GM23248 (cell line): ENCODE results near the gene KAZN. TPM values are rescaled to one million over a fixed set of nuclear protein-coding genes. Genes with fewer than 3 reads are reported as not detected.

Source experiments
- DNase-seq: peaks from one replicate; pipeline ENCODE4 v3.0.0-alpha.2; 2015
- H2AFZ ChIP-seq: fragments of 200-600 bp; sonication (generic); 2 replicates; pipeline ENCODE4 v1.6.1; 2016; ENCODE audit warnings: antibody characterized with exemption
- H3F3A ChIP-seq: fragments of 200-600 bp; sonication (generic); 2 replicates; pipeline ENCODE4 v1.6.1; 2016; ENCODE audit warnings: mild to moderate bottlenecking, antibody characterized with exemption, mixed run types; ENCODE audit not compliant: insufficient read depth
- H3K27ac ChIP-seq: fragments of 200-600 bp; sonication (generic); 2 replicates; pipeline ENCODE4 v1.5.1; 2016; ENCODE audit warnings: mild to moderate bottlenecking
- H3K27me3 ChIP-seq: fragments of 200-600 bp; sonication (generic); replicated peaks from 2 replicates; pipeline ENCODE4 v1.6.1; 2016; ENCODE audit warnings: mild to moderate bottlenecking; ENCODE audit not compliant: insufficient read depth
- H3K36me3 ChIP-seq: fragments of 200-600 bp; sonication (generic); 2 replicates; pipeline ENCODE4 v1.6.1; 2016; ENCODE audit warnings: low read depth, mild to moderate bottlenecking
- H3K4me1 ChIP-seq: fragments of 200-600 bp; sonication (generic); 2 replicates; pipeline ENCODE4 v1.6.1; 2016; ENCODE audit warnings: mild to moderate bottlenecking; ENCODE audit not compliant: insufficient read depth
- H3K4me2 ChIP-seq: fragments of 200-600 bp; sonication (generic); one replicate; pipeline ENCODE4 v1.6.1; 2016; ENCODE audit warnings: mild to moderate bottlenecking; ENCODE audit not compliant: unreplicated experiment
- H3K4me3 ChIP-seq: fragments of 200-600 bp; sonication (generic); 2 replicates; pipeline ENCODE4 v1.5.1; 2016; ENCODE audit warnings: mild to moderate bottlenecking
- H3K79me2 ChIP-seq: fragments of 200-600 bp; sonication (generic); 2 replicates; pipeline ENCODE4 v1.6.1; 2016; ENCODE audit warnings: mild to moderate bottlenecking; ENCODE audit not compliant: insufficient read depth
- H3K9ac ChIP-seq: fragments of 200-600 bp; sonication (generic); 2 replicates; pipeline ENCODE4 v1.6.1; 2016; ENCODE audit warnings: mild to moderate bottlenecking
- H3K9me2 ChIP-seq: fragments of 200-600 bp; sonication (generic); 2 replicates; pipeline ENCODE4 v1.6.1; 2016; ENCODE audit warnings: mixed run types, mild to moderate bottlenecking, moderate library complexity; ENCODE audit not compliant: insufficient read depth
- H3K9me3 ChIP-seq: fragments of 200-600 bp; sonication (generic); one replicate; pipeline ENCODE4 v1.6.1; 2017; ENCODE audit warnings: low read depth
- H4K20me1 ChIP-seq: fragments of 200-600 bp; sonication (generic); 2 replicates; pipeline ENCODE4 v1.6.0; 2016; ENCODE audit not compliant: insufficient read depth
- EZH2 ChIP-seq: fragments of 200-600 bp; sonication (generic); IDR thresholded peaks from 2 replicates; pipeline ENCODE4 v1.6.1; 2018; ENCODE audit warnings: antibody characterized with exemption, mild to moderate bottlenecking; ENCODE audit not compliant: insufficient read depth, poor library complexity, severe bottlenecking
- EZH2phosphoT487 ChIP-seq: fragments of 200-600 bp; sonication (generic); IDR thresholded peaks from 2 replicates; pipeline ENCODE4 v1.6.1; 2018; ENCODE audit warnings: antibody characterized with exemption, moderate library complexity, mild to moderate bottlenecking, low read depth; ENCODE audit not compliant: insufficient read depth
- WGBS, 2 experiments: methylation state at CpG; one replicate each; pipeline ENCODE4 v1.1.6; 2015 to 2017; ENCODE audit warnings: low lambda C conversion rate in 2 of 2, low coverage in 1 of 2; ENCODE audit errors: missing lambda C conversion rate in 2 of 2; 5-methylcytosine and 5-hydroxymethylcytosine counted together
- in situ Hi-C: fragments of 300-500 bp; cut with MboI; formaldehyde crosslinking; loops from 2 replicates; pipeline ENCODE4 v1.15.0; 2020
- polyA plus RNA-seq: library from polyadenylated mRNA; unstranded; fragments of >200 nt; fragmentation: Nextera tagmentation; extraction: Ambion mirVana; gene quantifications from 2 replicates; pipeline ENCODE4 v1.2.1, GENCODE V29; 2016
- total RNA-seq: library from RNA; depleted of rRNA; stranded (reverse); fragments of >200 nt; shearing (Covaris generic); gene quantifications from 2 replicates; pipeline ENCODE4 v1.2.3, GENCODE V29; 2014

KAZN gene
- total and polyA plus RNA-seq, 2 experiments from 2014 or later = 4.9 to 7.2 TPM

- Histone ChIP-seq H3K79me2 (no peaks in the 10 kb centered on the region), H4K20me1 (no peaks in the 10 kb centered on the region), H3K9me2 (no peaks in the 10 kb centered on the region), H3K9me3 (no peaks in the 10 kb centered on the region), H3K9ac (no peak overlapping the region), H3K27me3 (peaks cover 17% of the 10 kb centered on the region), H2AFZ (no peak overlapping the region), H3K27ac (no peak overlapping the region), H3K36me3 (no peaks in the 10 kb centered on the region), H3K4me3 (no peak overlapping the region), H3K4me2 (no peak overlapping the region), H3K4me1 (no peaks in the 10 kb centered on the region), H3F3A (no peaks in the 10 kb centered on the region)
- TF ChIP-seq EZH2phosphoT487 (no peak), EZH2 (no peak)
- WGBS, 2 experiments = 66 to 70% methylated on average over 10 of the region's 10 CpGs
- DNase-seq = no peak
- in situ Hi-C loops = no loop called here
These were observed 32.9 kb downstream of the KAZN start for GRCh38 chr1:14631421-14631820.

GRCh38 chr1:14634486-14634885 lies 36.0 kb downstream of the KAZN start:
- Histone ChIP-seq H3K9ac (no peak overlapping the region), H3K79me2 (no peaks in the 10 kb centered on the region), H3F3A (no peaks in the 10 kb centered on the region), H3K9me3 (no peaks in the 10 kb centered on the region), H2AFZ (no peak overlapping the region), H3K4me1 (no peaks in the 10 kb centered on the region), H3K27me3 (peaks cover 22% of the 10 kb centered on the region), H3K36me3 (no peaks in the 10 kb centered on the region), H3K4me2 (no peak overlapping the region), H3K9me2 (no peaks in the 10 kb centered on the region), H3K27ac (no peak overlapping the region), H4K20me1 (no peaks in the 10 kb centered on the region), H3K4me3 (no peak overlapping the region)
- 53 to 65% methylated on average over 5 of the region's 5 CpGs for WGBS, 2 experiments
- TF ChIP-seq EZH2phosphoT487 = no peak
- TF ChIP-seq EZH2 = no peak
- in situ Hi-C loops = no loop called here
- DNase-seq = no peak

- H3K9ac ChIP-seq = no peak overlapping the region
- TF ChIP-seq EZH2 (no peak), EZH2phosphoT487 (no peak)
- DNase-seq = no peak
- no peaks in the 10 kb centered on the region for H4K20me1 ChIP-seq
- H3K9me3 ChIP-seq = no peaks in the 10 kb centered on the region
- H3K36me3 ChIP-seq = no peaks in the 10 kb centered on the region
- H3K4me2 ChIP-seq = no peak overlapping the region
- H3K27me3 ChIP-seq = peaks cover 22% of the 10 kb centered on the region
- H2AFZ ChIP-seq = no peak overlapping the region
- no peaks in the 10 kb centered on the region for H3K79me2 ChIP-seq
- no peaks in the 10 kb centered on the region for H3K9me2 ChIP-seq
- 79% methylated on average over 9 of the region's 9 CpGs for WGBS, 2 experiments
- H3K4me1 ChIP-seq = no peaks in the 10 kb centered on the region
- no peak overlapping the region for H3K27ac ChIP-seq
- H3K4me3 ChIP-seq = no peak overlapping the region
- in situ Hi-C loops = no loop called here
- H3F3A ChIP-seq = no peaks in the 10 kb centered on the region
These were observed 36.9 kb downstream of the KAZN start for GRCh38 chr1:14635421-14635820.

GRCh38 chr1:14636897-14637632 lies 38.6 kb downstream of the KAZN start:
- Histone ChIP-seq H3K27ac (no peak overlapping the region), H3K9me3 (no peaks in the 10 kb centered on the region), H3K36me3 (no peaks in the 10 kb centered on the region), H3F3A (no peaks in the 10 kb centered on the region), H3K4me3 (no peak overlapping the region), H3K79me2 (no peaks in the 10 kb centered on the region), H3K4me2 (no peak overlapping the region), H4K20me1 (no peaks in the 10 kb centered on the region), H3K9me2 (no peaks in the 10 kb centered on the region), H3K9ac (no peak overlapping the region), H3K4me1 (no peaks in the 10 kb centered on the region), H2AFZ (no peak overlapping the region), H3K27me3 (peaks cover 14% of the 10 kb centered on the region)
- no peak for DNase-seq
- 64 to 67% methylated on average over 9 of the region's 9 CpGs for whole genome bisulfite sequencing, 2 experiments
- TF ChIP-seq EZH2phosphoT487 = no peak
- TF ChIP-seq EZH2 = no peak
- in situ Hi-C loops = no loop called here
